ENCODE data around the gene PRDM1. TPM values are rescaled to one million over a fixed set of nuclear protein-coding genes. Genes with fewer than 3 reads are reported as not detected.

Gene PRDM1
- total RNA-seq, 1 experiment from 2014 or later, result 2.6 TPM

GRCh38 chr6:106135911-106136571 is 49.9 kb downstream of the PRDM1 start:
- TF ChIP-seq CTCF (conservative IDR thresholded peaks at IDR 0.05) (no peak), EZH2 (IDR thresholded peaks at IDR 0.05; ENCODE audit: low read depth) (no peak)
- Histone ChIP-seq H3K4me1 (replicated peaks; ENCODE audit: insufficient read depth) (peaks cover 27% of the 10 kb centered on the region), H3K27me3 (ENCODE audit: insufficient read depth, low read depth) (no peaks in the 10 kb centered on the region), H3F3A (ENCODE audit: insufficient read depth, low read depth) (peaks cover 27% of the 10 kb centered on the region), H3K4me2 (peak overlapping the region; percentile 71), H2AFZ (no peak overlapping the region), H3K9me3 (ENCODE audit: insufficient read depth, low read depth) (no peaks in the 10 kb centered on the region; the same call in 1 of the 2 replicates), H3K79me2 (ENCODE audit: low read depth) (no peaks in the 10 kb centered on the region), H3K9me2 (ENCODE audit: insufficient read depth) (no peaks in the 10 kb centered on the region), H3K4me3 (no peak overlapping the region; the same call in 1 of the 2 replicates), H3K27ac (peak overlapping the region; percentile 93), H3K36me3 (ENCODE audit: low read depth) (no peaks in the 10 kb centered on the region), H4K20me1 (ENCODE audit: insufficient read depth) (no peaks in the 10 kb centered on the region)
- ChIA-PET CTCF (no interaction called here), POLR2A (ENCODE audit: unreplicated experiment) (interaction anchor here (0.6 kb wide), 1 partner anchor 46 kb away, joined by 9 read pairs; no protein-coding TSS in a partner anchor)
- intact Hi-C loops (cut with micrococcal nuclease; ENCODE audit: unreplicated experiment), result loop anchor here (2.0 kb wide), 1 partner anchor 59 kb away; no protein-coding TSS in a partner anchor
- BruUV-seq (replicated peaks), result no TSS peak
- DNase-seq, result no peak

- peaks cover 27% of the 10 kb centered on the region for H3F3A ChIP-seq (ENCODE audit: insufficient read depth, low read depth)
- no peak for DNase-seq
- no peak overlapping the region for H2AFZ ChIP-seq
- H3K36me3 ChIP-seq (ENCODE audit: low read depth), result no peaks in the 10 kb centered on the region
- TF ChIP-seq CTCF (conservative IDR thresholded peaks at IDR 0.05), result no peak
- no peak for TF ChIP-seq EZH2 (IDR thresholded peaks at IDR 0.05; ENCODE audit: low read depth)
- no peaks in the 10 kb centered on the region; the same call in 1 of the 2 replicates for H3K9me3 ChIP-seq (ENCODE audit: insufficient read depth, low read depth)
- H3K9me2 ChIP-seq (ENCODE audit: insufficient read depth), result no peaks in the 10 kb centered on the region
- H3K79me2 ChIP-seq (ENCODE audit: low read depth), result no peaks in the 10 kb centered on the region
- H3K4me1 ChIP-seq (replicated peaks; ENCODE audit: insufficient read depth), result peaks cover 32% of the 10 kb centered on the region
- intact Hi-C loops (cut with micrococcal nuclease; ENCODE audit: unreplicated experiment), result no loop called here
- no peak overlapping the region for H3K4me3 ChIP-seq
- no TSS peak for BruUV-seq (replicated peaks)
- no peak overlapping the region for H3K27ac ChIP-seq
- H3K27me3 ChIP-seq (ENCODE audit: insufficient read depth, low read depth), result no peaks in the 10 kb centered on the region
- no peaks in the 10 kb centered on the region for H4K20me1 ChIP-seq (ENCODE audit: insufficient read depth)
- ChIA-PET POLR2A (ENCODE audit: unreplicated experiment) (no interaction called here), CTCF (no interaction called here)
- no peak overlapping the region for H3K4me2 ChIP-seq
These were observed 50.7 kb downstream of the PRDM1 start for GRCh38 chr6:106136845-106137244.

DNA sequence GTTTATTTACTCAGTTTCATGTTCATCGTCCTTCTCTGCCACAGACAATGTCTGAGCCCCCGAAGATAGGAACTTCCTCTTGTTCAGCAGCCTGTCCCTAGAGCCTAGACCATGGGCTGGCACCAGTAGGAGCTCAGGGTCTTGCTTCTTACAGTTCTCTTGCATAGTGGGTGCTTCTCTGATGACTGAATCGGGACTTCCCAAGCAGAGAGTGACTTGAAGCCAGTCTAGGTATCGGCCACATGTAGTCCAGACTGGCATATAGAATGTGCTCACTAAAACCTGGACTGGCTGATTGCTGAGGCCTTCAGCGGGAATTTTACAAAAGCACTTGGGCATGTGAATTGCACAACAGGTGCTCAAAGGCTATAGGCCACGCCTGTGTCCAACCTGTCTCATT is 52.0 kb downstream of the PRDM1 start:
- H3K27ac ChIP-seq, result no peak overlapping the region
- H3K4me3 ChIP-seq, result no peak overlapping the region
- POLR2A ChIA-PET (ENCODE audit: unreplicated experiment), result no interaction called here
- no peaks in the 10 kb centered on the region for H3K36me3 ChIP-seq (ENCODE audit: low read depth)
- H3K9me2 ChIP-seq (ENCODE audit: insufficient read depth), result no peaks in the 10 kb centered on the region
- no peaks in the 10 kb centered on the region for H3K27me3 ChIP-seq (ENCODE audit: insufficient read depth, low read depth)
- peaks cover 44% of the 10 kb centered on the region for H3K4me1 ChIP-seq (replicated peaks; ENCODE audit: insufficient read depth)
- H3F3A ChIP-seq (ENCODE audit: insufficient read depth, low read depth), result peaks cover 27% of the 10 kb centered on the region
- H4K20me1 ChIP-seq (ENCODE audit: insufficient read depth), result no peaks in the 10 kb centered on the region
- no peak for DNase-seq
- no peaks in the 10 kb centered on the region; the same call in 1 of the 2 replicates for H3K9me3 ChIP-seq (ENCODE audit: insufficient read depth, low read depth)
- H3K4me2 ChIP-seq, result no peak overlapping the region
- BruUV-seq (replicated peaks), result no TSS peak
- no peak overlapping the region for H2AFZ ChIP-seq
- intact Hi-C loops (cut with micrococcal nuclease; ENCODE audit: unreplicated experiment), result no loop called here
- CTCF ChIA-PET, result no interaction called here
- H3K79me2 ChIP-seq (ENCODE audit: low read depth), result no peaks in the 10 kb centered on the region
- no peak for TF ChIP-seq CTCF (conservative IDR thresholded peaks at IDR 0.05)
